CD4-positive, alpha-beta memory T cell (primary cell): ENCODE data around the gene PTOV1. TPM values are rescaled to one million over a fixed set of nuclear protein-coding genes. Genes with fewer than 3 reads are reported as not detected.

ENCODE experiments used
- CTCF ChIA-PET: fragments of 350-600 bp; sonication (Branson Sonifier 250); formaldehyde crosslinking; loops from one replicate; lab custom pipeline; 2021; ENCODE audit warnings: inconsistent platforms; ENCODE audit not compliant: partially characterized antibody; lab: Charles Lee
- POLR2A ChIA-PET: fragments of 350-600 bp; sonication (Branson Sonifier 250); formaldehyde crosslinking; loops from one replicate; lab custom pipeline; 2021; ENCODE audit not compliant: partially characterized antibody; lab: Charles Lee
- DNase-seq, 5 donors: peaks; one replicate each; pipeline versions ENCODE4 v3.0.0 to v3.0.0-alpha.2; 2020 to 2022; ENCODE audit warnings: mixed read lengths in 1 of 5
- H3K27ac ChIP-seq: one replicate; pipeline ENCODE4 v1.7.0; 2013; ENCODE audit warnings: low read depth, low read length
- H3K27me3 ChIP-seq: 2 replicates; pipeline ENCODE4 v1.7.0; 2013; ENCODE audit warnings: mild to moderate bottlenecking, low read length, moderate library complexity; ENCODE audit not compliant: insufficient read depth
- H3K36me3 ChIP-seq: 2 replicates; pipeline ENCODE4 v1.7.0; 2013; ENCODE audit warnings: mild to moderate bottlenecking, low read length, moderate library complexity; ENCODE audit not compliant: insufficient read depth
- H3K4me1 ChIP-seq: 2 replicates; pipeline ENCODE4 v1.7.0; 2013; ENCODE audit warnings: mild to moderate bottlenecking, low read length, moderate library complexity; ENCODE audit not compliant: insufficient read depth
- H3K4me3 ChIP-seq, 2 donors: one replicate each; pipeline ENCODE4 v1.7.0; 2013; ENCODE audit warnings: low read length in 2 of 2, mild to moderate bottlenecking in 1 of 2
- H3K9me3 ChIP-seq, 2 donors: one replicate each; pipeline ENCODE4 v1.7.0; 2013; ENCODE audit warnings: low read length in 2 of 2, control low read depth in 1 of 2; ENCODE audit not compliant: control insufficient read depth in 1 of 2
- H3K27ac Mint-ChIP-seq, 7 donors: one replicate each; pipeline ENCODE4 v1.8.0; 2020 to 2021; ENCODE audit warnings: mixed read lengths in 7 of 7, mild to moderate bottlenecking in 6 of 7, inconsistent platforms in 3 of 7, moderate library complexity in 3 of 7
- H3K27me3 Mint-ChIP-seq, 2 donors: one replicate each; pipeline ENCODE4 v1.8.0; 2020 to 2021; ENCODE audit warnings: mixed read lengths in 2 of 2
- H3K36me3 Mint-ChIP-seq, 2 donors: one replicate each; pipeline ENCODE4 v1.8.0; 2020 to 2021; ENCODE audit warnings: mixed read lengths in 2 of 2, inconsistent platforms in 1 of 2, mild to moderate bottlenecking in 1 of 2
- H3K4me1 Mint-ChIP-seq, 4 donors: one replicate each; pipeline ENCODE4 v1.8.0; 2020 to 2021; ENCODE audit warnings: mixed read lengths in 4 of 4, mild to moderate bottlenecking in 1 of 4
- H3K4me3 Mint-ChIP-seq, 8 donors: one replicate each; pipeline ENCODE4 v1.8.0; 2020 to 2021; ENCODE audit warnings: mixed read lengths in 8 of 8, mild to moderate bottlenecking in 7 of 8, moderate library complexity in 6 of 8, inconsistent platforms in 3 of 8
- H3K9me3 Mint-ChIP-seq, 8 donors: one replicate each; pipeline ENCODE4 v1.8.0; 2020 to 2021; ENCODE audit warnings: mixed read lengths in 8 of 8, mild to moderate bottlenecking in 5 of 8, inconsistent platforms in 3 of 8, moderate library complexity in 1 of 8
- intact Hi-C: fragments of 100-400 bp; cut with micrococcal nuclease; formaldehyde crosslinking; loops from one replicate; pipeline ENCODE4 v1.15.1; 2023
- polyA plus RNA-seq, 2 donors: library from polyadenylated mRNA; unstranded; fragments of 300-500 nt; fragmentation: Illumina TruSeq; gene quantifications; one replicate each; pipeline ENCODE4 v1.2.3, GENCODE V29; 2021
- total RNA-seq, 2 experiments: library from RNA; stranded (reverse); gene quantifications; one replicate each; pipeline ENCODE4 v1.2.3, GENCODE V29; 2021

PTOV1 gene
- total and polyA plus RNA-seq, 4 experiments from 2014 or later: 40.7 to 156 (median 104) TPM

- no peak overlapping the region for H3K27ac Mint-ChIP-seq
- Histone ChIP-seq H3K27me3 (no peaks in the 10 kb centered on the region), H3K4me3 (no peak overlapping the region), H3K4me1 (peaks cover 6% of the 10 kb centered on the region), H3K36me3 (peaks cover 21% of the 10 kb centered on the region), H3K27ac (no peak overlapping the region), H3K9me3 (no peaks in the 10 kb centered on the region)
- DNase-seq: peak in 1 of 5 donors; percentile 27
- no peaks in the 10 kb centered on the region for H3K9me3 Mint-ChIP-seq
- POLR2A ChIA-PET: interaction anchor here (1.0 to 6.7 kb wide), 3 partner anchors 11 to 70 kb away, joined by 3 to 51 read pairs (median 5); partner anchors contain the start of genes AKT1S1, ATF5, NUP62 and TBC1D17
- H3K36me3 Mint-ChIP-seq: peaks cover 16 to 18% of the 10 kb centered on the region in 2 donors
- H3K4me3 Mint-ChIP-seq: no peak overlapping the region
- no peaks in the 10 kb centered on the region for H3K27me3 Mint-ChIP-seq
- intact Hi-C loops: no loop called here
- CTCF ChIA-PET: no interaction called here
- peaks cover 2 to 24% (median 14%) of the 10 kb centered on the region in 4 donors for H3K4me1 Mint-ChIP-seq
These were observed 36.9 kb downstream of the PTOV1 start for GRCh38 chr19:49887665-49888509.

DNA sequence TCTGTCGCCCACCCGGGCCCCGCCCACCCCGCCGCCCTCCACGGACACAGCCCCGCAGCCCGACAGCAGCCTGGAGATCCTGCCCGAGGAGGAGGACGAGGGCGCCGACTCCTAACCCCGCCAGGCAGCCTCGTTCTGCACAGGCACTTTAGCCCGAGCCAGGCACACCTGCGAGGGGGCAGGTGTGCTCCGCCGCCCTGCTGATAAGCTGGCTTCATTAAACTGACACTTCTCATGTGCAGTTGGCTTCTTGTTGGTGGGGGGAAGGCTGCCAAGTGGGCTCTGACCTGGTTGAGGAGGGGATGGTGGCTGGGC is 37.5 kb downstream of the PTOV1 start:
- H3K4me1 ChIP-seq: peaks cover 6% of the 10 kb centered on the region
- peak in 1 of 5 donors; percentile 21 for DNase-seq
- H3K9me3 ChIP-seq: no peaks in the 10 kb centered on the region
- peaks cover 12 to 13% of the 10 kb centered on the region in 2 donors for H3K36me3 Mint-ChIP-seq
- no peaks in the 10 kb centered on the region for H3K27me3 Mint-ChIP-seq
- intact Hi-C loops: no loop called here
- H3K36me3 ChIP-seq: peaks cover 15% of the 10 kb centered on the region
- ChIA-PET POLR2A (interaction anchor here (1.0 to 6.7 kb wide), 4 partner anchors 12 to 71 kb away, joined by 3 to 51 read pairs (median 11); partner anchors contain the start of genes AKT1S1, ATF5, NUP62 and PTOV1), CTCF (no interaction called here)
- no peak overlapping the region for H3K4me3 Mint-ChIP-seq
- no peak overlapping the region for H3K27ac ChIP-seq
- H3K27ac Mint-ChIP-seq: peak overlapping the region in 3 of 7 donors; percentile 19 to 81 (median 62)
- no peak overlapping the region for H3K4me3 ChIP-seq
- H3K4me1 Mint-ChIP-seq: peaks cover 4 to 30% (median 18%) of the 10 kb centered on the region in 4 donors
- no peaks in the 10 kb centered on the region for H3K9me3 Mint-ChIP-seq
- H3K27me3 ChIP-seq: no peaks in the 10 kb centered on the region

DNA sequence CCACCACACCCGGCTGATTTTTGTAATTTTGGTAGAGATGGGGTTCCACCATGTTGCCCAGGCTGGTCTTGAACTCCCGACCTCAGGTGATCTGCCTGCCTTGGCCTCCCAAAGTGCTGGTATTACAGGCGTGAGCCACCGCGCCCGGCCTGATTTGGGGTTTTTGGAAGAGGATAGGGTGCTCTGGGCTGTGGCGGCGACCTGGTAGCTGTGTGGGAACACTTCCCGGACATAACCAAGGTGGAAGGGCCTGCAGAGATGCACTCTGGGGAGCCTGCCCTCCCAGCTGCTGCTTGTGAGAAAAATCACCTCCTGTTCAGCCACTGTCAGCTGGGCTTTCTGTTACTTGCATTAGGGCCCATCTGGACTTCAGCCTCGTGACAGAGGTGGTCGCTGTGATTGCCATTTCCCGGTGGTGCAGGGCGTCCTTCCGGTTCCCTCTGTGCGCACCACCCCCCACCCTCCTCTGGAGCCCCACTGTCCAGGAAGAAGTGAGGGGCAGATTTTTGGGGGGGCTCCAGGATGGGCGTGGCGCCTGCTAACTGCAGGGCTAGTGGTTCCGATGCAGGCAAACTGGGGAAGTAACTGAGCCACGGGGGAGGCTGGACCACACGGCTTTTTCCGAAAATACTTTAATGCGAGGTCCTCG is 38.2 kb downstream of the PTOV1 start:
- no peak overlapping the region for H3K4me3 ChIP-seq
- Mint-ChIP-seq H3K27me3 (no peaks in the 10 kb centered on the region), H3K27ac (peak overlapping the region in 2 of 7 donors; percentile 19 to 81), H3K36me3 (peaks cover 11% of the 10 kb centered on the region in 2 donors), H3K4me3 (peak overlapping the region in 4 of 8 donors; percentile 17 to 44 (median 30)), H3K9me3 (no peaks in the 10 kb centered on the region), H3K4me1 (peaks cover 4 to 30% (median 19%) of the 10 kb centered on the region in 4 donors)
- ChIA-PET POLR2A (interaction anchor here (1.0 to 6.7 kb wide), 6 partner anchors 10 to 122 kb away, joined by 3 to 51 read pairs (median 7); partner anchors contain the start of genes AKT1S1, AP2A1, ATF5 and NUP62), CTCF (interaction anchor here (1.0 kb wide), 1 partner anchor 24 kb away, joined by 4 read pairs; no protein-coding TSS in a partner anchor)
- no peaks in the 10 kb centered on the region for H3K27me3 ChIP-seq
- peak in 1 of 5 donors; percentile 28 for DNase-seq
- H3K27ac ChIP-seq: no peak overlapping the region
- H3K9me3 ChIP-seq: no peaks in the 10 kb centered on the region
- intact Hi-C loops: no loop called here
- peaks cover 8% of the 10 kb centered on the region for H3K36me3 ChIP-seq
- peaks cover 6% of the 10 kb centered on the region for H3K4me1 ChIP-seq

DNA sequence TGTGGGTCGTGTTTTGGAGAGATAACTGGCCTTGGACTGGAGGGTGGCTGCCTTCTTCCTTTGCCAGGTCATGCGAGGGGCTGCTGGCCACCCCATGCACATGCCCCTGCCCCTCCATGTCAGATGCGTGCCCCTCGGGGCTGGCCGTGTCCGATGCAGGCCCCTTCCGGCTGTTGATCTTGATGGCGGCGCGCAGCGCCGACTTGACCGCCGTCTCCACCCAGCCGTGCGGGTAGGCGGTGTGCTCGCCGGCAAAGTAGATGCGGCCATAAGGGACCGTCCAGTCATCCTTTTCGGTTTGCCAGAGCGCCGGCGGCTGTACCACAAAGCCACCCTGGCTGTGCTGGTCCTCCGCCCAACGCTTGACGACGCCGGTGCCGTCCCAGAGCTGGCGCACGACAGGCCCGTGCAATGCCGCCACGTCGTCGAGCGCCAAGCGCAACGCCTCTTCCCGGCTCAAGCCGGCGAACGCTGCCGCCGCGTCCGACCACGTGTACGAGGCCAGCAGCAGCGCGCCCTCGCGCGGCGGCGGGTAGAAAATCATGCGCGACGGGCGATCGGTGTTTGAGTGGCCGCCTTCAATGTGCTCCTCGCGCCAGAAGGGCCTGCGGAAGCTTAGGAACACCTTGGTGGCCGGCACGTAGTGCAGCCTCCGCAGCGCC is 38.9 kb downstream of the PTOV1 start:
- Histone ChIP-seq H3K4me1 (peaks cover 10% of the 10 kb centered on the region), H3K27me3 (no peaks in the 10 kb centered on the region), H3K9me3 (no peaks in the 10 kb centered on the region), H3K36me3 (peaks cover 2% of the 10 kb centered on the region), H3K4me3 (peak overlapping the region in 1 of 2 donors; percentile 63), H3K27ac (peak overlapping the region; percentile 39)
- Mint-ChIP-seq H3K27me3 (no peaks in the 10 kb centered on the region), H3K36me3 (peaks cover 6% of the 10 kb centered on the region in 2 donors), H3K27ac (peak overlapping the region; percentile 81 to 95 (median 90)), H3K9me3 (no peaks in the 10 kb centered on the region), H3K4me3 (peak overlapping the region; percentile 77 to 85 (median 80)), H3K4me1 (peaks cover 4 to 34% (median 23%) of the 10 kb centered on the region in 4 donors)
- ChIA-PET CTCF (interaction anchor here (0.8 to 1.8 kb wide), 8 partner anchors 16 to 172 kb away, joined by 3 to 7 read pairs (median 4); partner anchors contain the start of gene NUP62), POLR2A (interaction anchor here (0.9 to 6.7 kb wide), 9 partner anchors 8 to 123 kb away, joined by 3 to 51 read pairs (median 7); partner anchors contain the start of genes AKT1S1, AP2A1, ATF5 and MED25)
- intact Hi-C loops: loop anchor here (1.0 kb wide), 3 partner anchors 13 to 173 kb away; partner anchors contain the start of genes AKT1S1, PTOV1 and TBC1D17
- DNase-seq: peak; percentile 77 to 79 (median 77)

DNA sequence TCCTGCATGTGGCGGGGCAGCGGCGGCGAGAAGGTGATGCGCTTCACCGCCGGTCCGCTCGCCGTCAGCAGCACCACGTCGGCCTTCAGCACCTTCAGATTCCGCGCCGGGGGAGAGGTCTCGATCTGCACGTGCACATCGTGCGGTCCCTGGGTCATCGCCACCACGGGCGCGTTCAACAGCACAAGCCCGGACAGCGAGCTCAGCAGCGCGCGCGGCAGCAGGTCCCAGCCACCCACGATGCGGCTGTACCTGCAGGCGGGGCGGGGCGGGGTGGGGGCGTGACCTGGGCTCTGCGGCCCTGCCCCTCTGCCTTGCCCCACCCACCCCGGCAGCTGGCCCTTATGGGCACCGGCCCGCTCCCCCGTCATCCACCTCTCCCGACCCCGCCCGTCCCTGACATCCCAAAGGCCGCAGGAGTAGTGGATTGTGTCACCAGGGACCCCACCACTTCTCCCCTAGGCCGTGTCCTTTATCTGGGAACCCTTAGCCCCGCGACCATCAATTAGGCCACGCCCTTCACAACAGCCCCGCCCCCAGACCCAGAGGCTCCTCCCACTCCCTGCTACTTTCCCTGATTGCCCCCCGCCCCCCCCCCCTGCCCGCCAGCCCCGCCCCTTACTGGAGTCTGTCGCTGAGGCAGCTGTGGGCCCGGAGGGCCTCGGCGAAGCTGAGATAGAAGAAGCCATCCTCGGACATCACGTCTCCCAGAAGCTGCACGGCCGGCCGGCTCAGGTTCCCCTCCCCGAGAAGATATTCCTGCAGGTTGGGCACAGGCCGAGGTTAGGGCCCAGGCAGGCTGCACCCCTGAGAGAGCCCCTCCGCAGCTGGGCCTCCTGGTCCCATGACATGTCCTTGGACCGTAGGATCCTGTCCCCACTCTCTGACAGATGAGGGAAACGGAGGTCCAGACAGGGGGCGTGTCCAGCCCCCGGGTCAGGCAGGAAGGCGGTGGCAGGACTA is 39.7 kb downstream of the PTOV1 start:
- peaks cover 18% of the 10 kb centered on the region for H3K4me1 ChIP-seq
- peak overlapping the region; percentile 39 for H3K27ac ChIP-seq
- peaks cover 7 to 42% (median 28%) of the 10 kb centered on the region in 4 donors for H3K4me1 Mint-ChIP-seq
- ChIA-PET POLR2A (interaction anchor here (0.9 to 6.7 kb wide), 9 partner anchors 9 to 124 kb away, joined by 3 to 51 read pairs (median 7); partner anchors contain the start of genes AKT1S1, AP2A1, ATF5 and MED25), CTCF (interaction anchor here (0.8 to 1.8 kb wide), 9 partner anchors 15 to 173 kb away, joined by 3 to 7 read pairs (median 4); partner anchors contain the start of gene NUP62)
- peak; percentile 54 to 79 (median 66) for DNase-seq
- no peaks in the 10 kb centered on the region for H3K9me3 Mint-ChIP-seq
- no peaks in the 10 kb centered on the region for H3K27me3 ChIP-seq
- H3K4me3 Mint-ChIP-seq: peak overlapping the region; percentile 77 to 85 (median 80)
- H3K9me3 ChIP-seq: no peaks in the 10 kb centered on the region
- peak overlapping the region; percentile 81 to 95 (median 91) for H3K27ac Mint-ChIP-seq
- H3K27me3 Mint-ChIP-seq: no peaks in the 10 kb centered on the region
- peaks cover 0 to 2% of the 10 kb centered on the region in 2 donors for H3K36me3 Mint-ChIP-seq
- intact Hi-C loops: loop anchor here (1.0 kb wide), 3 partner anchors 13 to 173 kb away; partner anchors contain the start of genes AKT1S1, PTOV1 and TBC1D17
- H3K36me3 ChIP-seq: no peaks in the 10 kb centered on the region
- peak overlapping the region in 1 of 2 donors; percentile 63 for H3K4me3 ChIP-seq
